ENCODE measurements around the gene EEIG2.

DNA sequence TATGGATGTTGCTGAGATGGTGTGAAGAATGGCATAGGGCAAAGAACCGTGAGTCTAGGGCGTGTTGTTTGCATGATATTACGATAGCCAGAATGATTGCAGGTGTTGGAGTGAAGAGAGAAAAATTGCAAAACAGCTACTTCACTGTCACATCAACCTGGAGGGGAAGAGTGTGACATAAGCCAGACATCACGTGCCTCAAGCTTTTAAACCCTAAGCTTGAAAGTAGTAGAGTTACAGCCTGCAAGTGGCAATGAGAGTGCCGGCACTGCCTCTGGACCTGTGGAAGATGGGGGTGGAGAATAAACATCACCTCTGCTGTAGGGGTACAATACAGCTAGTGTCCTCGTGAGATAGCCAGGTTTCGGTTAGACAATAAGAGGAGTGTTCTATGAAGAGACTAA, 11.1 kb downstream of the EEIG2 start:
- TF ChIP-seq, protein P1, sequence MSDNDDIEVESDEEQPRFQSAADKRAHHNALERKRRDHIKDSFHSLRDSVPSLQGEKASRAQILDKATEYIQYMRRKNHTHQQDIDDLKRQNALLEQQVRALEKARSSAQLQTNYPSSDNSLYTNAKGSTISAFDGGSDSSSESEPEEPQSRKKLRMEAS (IDR thresholded peaks at IDR 0.05; ENCODE audit: insufficient read depth, insufficient read length): no peak
- TF ChIP-seq JUN (IDR thresholded peaks at IDR 0.05; ENCODE audit: borderline replicate concordance, insufficient read depth, insufficient read length, low read depth): no peak

Data from endothelial cell of umbilical vein (primary cell).